K562 (cell line): ENCODE results near the gene FAM53A. TPM values are rescaled to one million over a fixed set of nuclear protein-coding genes. Genes with fewer than 3 reads are reported as not detected.

Source experiments
- ATAC-seq: fragments of 200-7000 bp; cut with Tn5 transposase; 3 replicates; pipeline ENCODE4 v1.9.1; 2020; ENCODE audit warnings: moderate library complexity
- BruUV-seq: library from RNA; stranded (reverse); fragments of 400-500 nt; replicated peaks from 2 replicates; lab custom pipeline; 2021; lab: Mats Ljungman, UMichigan
- CTCF ChIA-PET: fragments of 300-600 bp; formaldehyde crosslinking; extraction: SDS; loops from one replicate; lab custom pipeline; 2021; ENCODE audit warnings: low intra/inter-chr PET ratio; lab: Yijun Ruan, JAX
- POLR2A ChIA-PET: fragments of 300-600, 350-650 bp; sonication (Branson Sonifier 250); formaldehyde crosslinking; extraction: SDS; loops from one replicate; lab custom pipeline; 2021; ENCODE audit warnings: antibody characterized with exemption, inconsistent platforms; lab: Yijun Ruan, JAX
- DNase-seq, 4 experiments: peaks; one replicate each; pipeline versions ENCODE4 v3.0.0 to v3.0.0-alpha.2; 2011 to 2018; ENCODE audit warnings: low spot score in 3 of 4, mixed read lengths in 3 of 4; ENCODE audit errors: extremely low read depth in 1 of 4
- FAIRE-seq: peaks from 2 replicates; lab custom pipeline; 2011; peaks lifted over from hg19 to GRCh38; lab: Jason Lieb, UNC
- H2AFZ ChIP-seq: 2 replicates; pipeline ENCODE4 v1.6.0; 2011; ENCODE audit warnings: low read depth, low read length, control low read depth, inconsistent platforms
- H3K27ac ChIP-seq: fragments of 200-600 bp; 3 replicates; pipeline ENCODE4 v1.8.0; 2011; ENCODE audit warnings: low read depth, mild to moderate bottlenecking, control low read depth, inconsistent platforms, low read length, moderate library complexity, mixed read lengths; ENCODE audit errors: extremely low read depth
- H3K27me3 ChIP-seq, 2 experiments: fragments of 300-600 bp in 1 of 2; 2 replicates in 1 of 2; 3 replicates in 1 of 2; pipeline versions ENCODE4 v1.6.0 to v1.8.0; 2011; ENCODE audit warnings: inconsistent platforms in 2 of 2, low read length in 2 of 2, mild to moderate bottlenecking in 1 of 2, mixed read lengths in 1 of 2, moderate library complexity in 1 of 2; ENCODE audit not compliant: control insufficient read depth in 2 of 2, insufficient read depth in 2 of 2
- H3K36me3 ChIP-seq: fragments of 300-600 bp; 3 replicates; pipeline ENCODE4 v1.8.0; 2011; ENCODE audit warnings: mild to moderate bottlenecking, low read length, inconsistent platforms; ENCODE audit not compliant: control insufficient read depth, insufficient read depth
- H3K4me1 ChIP-seq, 2 experiments: fragments of 200-600 bp in 1 of 2; replicated peaks in 1 of 2; 2 replicates in 1 of 2; 3 replicates in 1 of 2; pipeline versions ENCODE4 v1.5.1 to v1.8.0; 2011; ENCODE audit warnings: inconsistent platforms in 2 of 2, low read length in 2 of 2, mild to moderate bottlenecking in 1 of 2, mixed read lengths in 1 of 2, moderate library complexity in 1 of 2; ENCODE audit not compliant: control insufficient read depth in 2 of 2, insufficient read depth in 2 of 2
- H3K4me2 ChIP-seq: 2 replicates; pipeline ENCODE4 v1.6.1; 2011; ENCODE audit warnings: low read length, control low read depth, inconsistent platforms, mixed read lengths; ENCODE audit not compliant: insufficient read depth
- H3K4me3 ChIP-seq: fragments of 200-600 bp; sonication (generic), shearing (Covaris generic); 2 replicates; pipeline ENCODE4 v1.5.1; 2016; ENCODE audit warnings: control low read depth, inconsistent platforms
- H3K79me2 ChIP-seq: fragments of 200-600 bp; 3 replicates; pipeline ENCODE4 v1.8.0; 2011; ENCODE audit warnings: low read length, inconsistent platforms; ENCODE audit not compliant: control insufficient read depth, insufficient read depth
- H3K9ac ChIP-seq, 2 experiments: 2 replicates each; pipeline versions ENCODE4 v1.6.0 to v1.6.1; 2011; ENCODE audit warnings: low read depth in 2 of 2, low read length in 2 of 2, control low read depth in 1 of 2, inconsistent platforms in 1 of 2, mild to moderate bottlenecking in 1 of 2, mixed read lengths in 1 of 2; ENCODE audit not compliant: insufficient read depth in 1 of 2
- H3K9me1 ChIP-seq: one replicate; pipeline ENCODE4 v1.6.0; 2011; ENCODE audit warnings: inconsistent platforms, mild to moderate bottlenecking, low read length, moderate library complexity; ENCODE audit not compliant: control insufficient read depth, insufficient read depth
- H3K9me3 ChIP-seq: replicated peaks from 2 replicates; pipeline ENCODE4 v1.5.1; 2011; ENCODE audit warnings: low read depth, low read length, inconsistent platforms; ENCODE audit not compliant: control insufficient read depth, insufficient read depth
- H4K20me1 ChIP-seq: replicated peaks from 2 replicates; pipeline ENCODE4 v1.6.1; 2011; ENCODE audit warnings: low read length, inconsistent platforms, mixed read lengths; ENCODE audit not compliant: control insufficient read depth, insufficient read depth
- MIER1 ChIP-seq: fragments of 450-650 bp; IDR thresholded peaks from 2 replicates; pipeline ENCODE4 v1.6.1; 2016; ENCODE audit warnings: antibody characterized with exemption, mild to moderate bottlenecking, low read depth
- RBFOX2 ChIP-seq: fragments of 200-400 bp; formaldehyde crosslinking; IDR thresholded peaks from 2 replicates; pipeline ENCODE4 v1.6.1; 2017; ENCODE audit warnings: low read depth, mild to moderate bottlenecking, low read length, moderate library complexity
- WGBS: fragments of 100-300 bp; shearing (Covaris generic); methylation state at CpG from one replicate; pipeline ENCODE4 v1.1.6; 2016; ENCODE audit warnings: low coverage, mixed read lengths; ENCODE audit not compliant: insufficient coverage; ENCODE audit errors: missing lambda C conversion rate; 5-methylcytosine and 5-hydroxymethylcytosine counted together
- in situ Hi-C: fragments of 300-500 bp; cut with MboI; formaldehyde crosslinking; loops from 4 replicates; pipeline ENCODE4 v1.15.0; 2018; ENCODE audit warnings: inconsistent platforms, mixed read lengths
- intact Hi-C: fragments of 100-400 bp; cut with micrococcal nuclease; formaldehyde crosslinking; loops from 2 replicates; pipeline ENCODE4 v1.14.2; 2022
- polyA plus RNA-seq, 8 experiments: library from polyadenylated mRNA; depleted of rRNA in 4 of 8; stranded (reverse) in 5 of 8; unstranded in 3 of 8; fragments of >200 nt; fragmentation: Nextera tagmentation in 2 of 8; fragmentation: Illumina TruSeq in 1 of 8; extraction: Ambion mirVana in 2 of 8; extraction: Trizol in 1 of 8; gene quantifications; 2 replicates each; pipeline versions ENCODE4 v1.2.1 to v1.2.3, GENCODE V29; 2011 to 2014; ENCODE audit warnings: inconsistent platforms in 1 of 8, missing spikeins in 1 of 8
- total RNA-seq, 7 experiments: library from RNA; depleted of rRNA in 6 of 7; stranded (reverse); fragments of >200 nt in 6 of 7; fragmentation: Illumina TruSeq in 2 of 7; extraction: Trizol in 2 of 7; gene quantifications; 2 replicates each; pipeline versions ENCODE4 v1.2.1 to v1.2.3, GENCODE V29; 2011 to 2021; ENCODE audit warnings: low replicate concordance in 1 of 7

FAM53A gene
- total and polyA plus RNA-seq, 9 of the 15 experiments (the other 6 are each of a cell fraction or from before 2014, with no cell fraction given): 0.53 to 2.7 (median 1.4) TPM; not detected in 2

DNA sequence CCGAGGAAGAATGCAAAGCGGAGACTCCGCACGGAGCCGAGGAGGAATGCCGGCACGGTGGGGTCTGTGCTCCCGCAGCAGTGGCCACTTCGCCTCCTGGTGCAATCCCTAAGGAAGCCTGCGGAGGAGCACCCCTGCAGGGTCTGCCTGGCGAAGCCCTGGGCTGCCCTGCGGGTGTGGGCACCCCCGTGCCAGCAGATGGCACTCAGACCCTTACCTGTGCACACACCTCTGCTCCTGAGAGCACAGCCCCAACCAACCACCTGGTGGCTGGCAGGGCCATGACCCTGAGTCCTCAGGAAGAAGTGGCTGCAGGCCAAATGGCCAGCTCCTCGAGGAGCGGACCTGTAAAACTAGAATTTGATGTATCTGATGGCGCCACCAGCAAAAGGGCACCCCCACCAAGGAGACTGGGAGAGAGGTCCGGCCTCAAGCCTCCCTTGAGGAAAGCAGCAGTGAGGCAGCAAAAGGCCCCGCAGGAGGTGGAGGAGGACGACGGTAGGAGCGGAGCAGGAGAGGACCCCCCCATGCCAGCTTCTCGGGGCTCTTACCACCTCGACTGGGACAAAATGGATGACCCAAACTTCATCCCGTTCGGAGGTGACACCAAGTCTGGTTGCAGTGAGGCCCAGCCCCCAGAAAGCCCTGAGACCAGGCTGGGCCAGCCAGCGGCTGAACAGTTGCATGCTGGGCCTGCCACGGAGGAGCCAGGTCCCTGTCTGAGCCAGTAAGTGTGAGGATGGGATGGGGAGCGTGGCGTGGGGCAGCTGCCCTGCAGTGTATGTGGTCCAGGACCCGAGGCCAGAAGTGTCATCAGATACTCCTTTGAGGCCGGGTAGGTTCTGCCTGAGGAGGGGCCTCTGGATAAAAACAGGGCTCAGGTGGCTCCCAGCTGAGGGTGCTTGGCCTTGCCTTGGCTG is 44.2 kb upstream of the FAM53A start:
- no TSS peak for BruUV-seq
- ATAC-seq (no peak), DNase-seq (no peak), FAIRE-seq (no peak)
- 96% methylated on average over 29 of the region's 31 CpGs for WGBS
- Histone ChIP-seq H3K9me3 (no peaks in the 10 kb centered on the region; the same call in 1 of the 2 replicates), H3K9me1 (no peaks in the 10 kb centered on the region), H3K36me3 (peaks cover 95% of the 10 kb centered on the region), H3K27me3 (no peaks in the 10 kb centered on the region), H3K9ac (no peak overlapping the region), H3K4me2 (no peak overlapping the region), H3K4me3 (no peak overlapping the region), H3K27ac (no peak overlapping the region), H3K79me2 (peaks cover 76% of the 10 kb centered on the region), H3K4me1 (peaks cover 0 to 32% of the 10 kb centered on the region in 2 experiments; a peak in 3 of 5 replicates), H2AFZ (no peak overlapping the region), H4K20me1 (peaks cover 22% of the 10 kb centered on the region)
- intact Hi-C loops (loop anchor here (10.0 kb wide), 1 partner anchor 374 kb away; no protein-coding TSS in a partner anchor), in situ Hi-C loops (no loop called here)
- ChIA-PET CTCF (interaction anchor here (0.9 to 2.9 kb wide), 2 partner anchors 35 to 67 kb away, joined by 3 to 13 read pairs; no protein-coding TSS in a partner anchor), POLR2A (interaction anchor here (0.5 to 2.8 kb wide), 7 partner anchors 8 to 90 kb away, joined by 3 to 20 read pairs (median 3); partner anchors contain the start of genes TACC3 and TMEM129)
- TF ChIP-seq RBFOX2 (peak; percentile 60), MIER1 (no peak)
